ENCODE results near the gene DNM1L.

DNM1L gene

DNA sequence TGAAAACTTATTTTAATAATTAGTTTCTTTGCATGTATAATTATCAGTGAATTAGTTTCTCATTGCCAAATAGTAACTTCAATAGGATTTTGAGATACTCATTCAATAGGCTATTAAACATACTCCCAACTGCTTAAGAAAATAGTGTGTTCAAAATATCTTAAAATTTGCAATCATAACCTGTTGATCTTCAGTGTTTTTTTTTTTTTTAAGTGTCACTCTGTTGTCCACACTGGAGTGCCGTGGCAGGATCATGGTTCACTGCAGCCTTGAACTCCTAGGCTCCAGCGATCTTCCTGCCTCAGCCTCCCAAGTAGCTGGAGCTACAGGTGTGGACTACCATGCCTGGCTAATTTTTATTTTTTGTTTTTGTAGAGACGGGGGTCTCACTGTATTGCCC lies 78.1 kb downstream of the DNM1L start:
- no peak for DNase-seq

DNA sequence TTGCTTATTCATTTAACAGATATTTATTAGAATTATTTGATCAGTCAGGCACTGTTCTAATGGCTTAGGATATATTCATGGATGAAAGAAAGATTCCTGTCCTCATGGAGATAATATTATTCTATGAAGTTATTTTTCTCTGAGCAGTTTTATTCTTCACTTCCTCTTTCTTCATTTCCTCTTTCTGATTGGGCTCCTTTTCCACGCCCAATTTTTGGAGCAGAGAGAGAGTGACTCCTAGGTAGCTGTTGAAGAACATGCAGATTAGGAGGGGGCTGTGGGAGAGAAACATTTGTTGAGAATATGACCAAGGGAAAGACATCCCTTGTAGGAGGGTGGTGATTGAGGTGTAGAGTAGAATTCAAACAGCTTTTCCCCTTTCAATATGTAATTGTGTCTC lies 82.6 kb downstream of the DNM1L start:
- no peak for DNase-seq

DNA sequence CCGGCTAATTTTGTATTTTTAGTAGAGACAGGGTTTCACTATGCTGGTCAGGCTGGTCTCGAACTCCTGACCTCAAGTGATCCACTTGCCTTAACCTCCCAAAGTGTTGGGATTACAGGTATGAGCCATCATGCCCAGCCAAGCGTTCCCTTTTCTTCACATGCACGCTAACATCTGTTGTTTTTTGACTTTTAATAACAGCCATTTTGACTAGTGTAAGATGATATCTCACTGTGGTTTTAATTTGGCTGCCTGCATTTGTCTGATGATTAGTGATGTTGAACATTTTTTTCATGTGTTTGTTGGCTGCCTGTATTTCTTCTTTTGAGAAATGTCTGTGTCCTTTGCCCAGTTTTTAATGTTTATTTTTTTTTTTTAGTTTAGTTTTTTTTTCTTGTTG lies 86.8 kb downstream of the DNM1L start:
- peak; percentile 9 for DNase-seq

DNA sequence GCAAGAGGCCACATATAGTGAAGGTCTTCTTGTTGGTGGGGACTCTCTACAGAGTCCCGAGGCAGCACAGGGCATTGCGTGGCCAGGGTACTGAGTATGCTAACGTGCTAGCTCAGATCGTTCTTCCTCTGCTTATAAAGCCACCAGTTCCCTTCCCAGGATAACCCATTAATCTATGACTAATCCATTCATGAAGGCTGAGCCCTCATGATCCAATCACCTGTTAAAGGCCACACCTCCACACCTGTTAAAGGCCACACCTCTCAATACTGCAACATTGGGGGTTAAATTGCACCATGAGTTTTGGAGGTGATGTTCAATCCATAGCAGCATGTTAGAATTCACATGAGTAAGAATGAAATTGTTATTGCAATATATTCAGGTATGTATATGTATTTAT lies 89.4 kb downstream of the DNM1L start:
- no peak for DNase-seq

DNA sequence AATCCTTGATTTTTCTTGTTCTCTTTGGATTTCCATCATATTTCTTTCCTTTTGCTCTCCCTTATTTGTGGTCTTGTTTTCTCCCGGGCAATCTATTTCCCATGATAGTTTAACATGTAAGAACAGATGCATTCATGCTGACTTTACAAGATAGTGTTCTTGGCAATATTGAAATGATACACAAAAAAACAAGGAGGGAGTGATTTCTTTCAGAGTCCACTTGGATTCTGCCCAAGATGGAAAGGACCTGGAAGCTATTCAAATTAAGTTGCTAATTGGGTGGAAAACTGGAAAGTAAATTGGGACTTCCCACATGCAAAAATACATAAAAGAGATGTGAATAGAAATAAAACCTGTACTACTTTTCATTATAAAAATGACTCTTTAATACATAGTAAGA lies 91.0 kb downstream of the DNM1L start:
- no peak for DNase-seq

DNA sequence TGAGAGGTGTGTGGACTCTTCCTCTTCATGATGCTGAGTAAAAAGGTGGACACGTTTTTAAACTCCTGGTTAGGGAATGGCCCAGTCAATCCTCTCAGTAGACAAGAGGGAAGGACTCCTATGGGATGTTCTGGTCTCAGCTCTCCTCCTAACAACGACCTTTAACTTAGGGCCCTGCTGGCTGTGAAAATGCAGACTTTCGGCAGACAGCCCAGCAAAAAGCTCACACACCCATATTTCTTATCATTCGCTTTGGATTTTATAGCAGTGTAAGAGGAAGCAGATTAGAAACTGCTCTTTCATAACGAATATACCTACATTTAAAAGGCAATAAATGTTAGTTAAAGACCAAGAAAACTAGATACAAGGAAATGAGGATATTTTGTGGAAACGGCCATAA lies 94.6 kb downstream of the DNM1L start:
- no peak for DNase-seq

DNA sequence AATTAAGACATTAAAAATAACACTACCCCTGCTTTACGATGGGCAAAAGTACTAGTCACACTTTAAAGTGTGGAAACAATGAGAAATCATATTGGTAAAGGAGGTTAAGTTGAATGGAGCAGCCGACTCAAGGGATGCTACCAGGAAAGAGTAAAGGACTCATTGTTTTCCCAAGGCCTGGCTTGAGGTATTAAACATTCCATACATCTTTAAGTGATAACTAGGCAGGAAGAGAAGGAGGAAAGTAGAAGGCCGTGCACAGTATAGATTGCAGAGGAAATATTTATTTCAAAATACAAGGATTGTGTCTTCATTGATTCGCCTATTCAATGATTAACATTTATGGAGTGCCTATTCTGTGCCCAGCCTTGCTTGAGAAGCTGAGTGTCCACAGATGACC lies 97.2 kb downstream of the DNM1L start:
- DNase-seq = no peak

DNA sequence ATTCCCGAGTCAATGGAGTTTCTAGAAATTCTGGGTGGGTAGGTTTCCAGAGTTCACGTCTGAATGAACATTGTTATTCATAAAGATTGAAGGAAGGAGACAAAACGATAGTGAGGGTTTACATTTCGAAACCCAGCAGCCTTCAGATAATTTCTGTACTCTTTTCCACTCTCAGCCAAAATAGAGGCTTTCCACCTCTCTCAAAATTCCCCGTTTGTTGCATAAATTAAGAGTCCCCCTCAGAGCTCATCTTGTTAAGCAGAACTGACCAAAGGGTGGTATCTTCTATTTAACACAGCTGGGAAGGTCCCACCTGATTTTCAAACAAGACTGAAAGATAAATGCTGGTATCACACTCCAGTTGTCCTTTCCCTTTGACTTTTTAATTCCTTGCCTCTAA lies 98.1 kb downstream of the DNM1L start:
- no peak for DNase-seq

DNA sequence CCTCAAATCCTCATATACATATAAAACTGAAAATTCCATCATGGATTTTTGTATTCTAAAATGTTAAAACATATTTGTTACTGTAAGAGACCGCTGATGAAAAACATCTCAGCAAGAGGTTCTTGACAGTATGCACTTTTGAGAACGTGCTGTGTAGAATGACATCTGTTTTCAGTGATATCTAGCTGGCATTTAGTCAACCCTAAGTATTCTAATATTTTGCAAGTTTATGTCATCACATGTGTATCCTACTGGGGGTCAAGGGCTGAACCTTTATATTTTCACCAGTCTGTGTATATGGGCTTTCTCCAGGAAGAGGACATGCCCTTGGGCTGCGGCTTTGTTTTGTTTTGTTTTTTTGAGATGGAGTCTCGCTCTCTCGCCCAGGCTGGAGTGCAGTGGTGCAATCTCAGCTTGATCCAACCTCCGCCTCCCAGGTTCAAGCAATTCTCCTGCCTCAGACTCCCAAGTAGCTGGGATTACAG lies 98.6 kb downstream of the DNM1L start:
- no peak for DNase-seq

DNA sequence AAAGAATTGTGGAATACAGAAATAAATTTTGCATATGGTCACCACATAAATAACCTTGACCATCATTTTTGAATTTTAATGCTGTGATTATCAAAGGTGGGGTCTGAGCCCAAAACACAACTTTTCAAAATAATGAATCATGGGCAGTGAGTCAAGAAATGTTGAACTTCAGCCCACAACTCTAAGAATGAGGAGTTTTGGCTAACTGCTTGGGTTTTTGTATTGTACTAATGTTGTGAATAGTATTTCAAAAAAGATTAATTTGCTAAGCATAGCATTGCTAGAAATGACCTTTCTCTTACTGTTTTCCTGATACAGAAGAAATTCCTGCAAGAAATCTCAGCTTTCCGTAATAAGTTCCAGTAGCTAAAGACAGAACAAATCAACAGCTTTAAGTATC lies 101.0 kb downstream of the DNM1L start:
- DNase-seq = no peak

DNA sequence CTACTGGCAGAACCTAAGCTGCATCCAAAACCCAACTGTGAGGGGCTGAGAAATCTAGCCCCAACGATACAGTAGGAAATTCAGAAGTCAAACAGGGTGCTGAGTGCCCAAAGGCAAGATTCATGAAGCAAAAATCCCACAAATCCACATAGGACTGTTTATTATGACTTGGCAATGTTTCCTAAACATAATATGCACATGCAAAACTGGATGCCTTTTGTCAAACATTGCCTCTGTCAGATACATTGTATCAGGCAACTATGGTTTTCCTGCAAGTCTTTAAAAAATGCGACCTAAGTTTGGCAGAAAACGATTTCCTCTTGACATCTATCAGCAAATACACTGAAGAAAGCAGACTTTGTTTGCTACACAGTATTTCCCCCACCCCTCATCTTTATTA lies 103.9 kb downstream of the DNM1L start:
- DNase-seq = no peak

DNA sequence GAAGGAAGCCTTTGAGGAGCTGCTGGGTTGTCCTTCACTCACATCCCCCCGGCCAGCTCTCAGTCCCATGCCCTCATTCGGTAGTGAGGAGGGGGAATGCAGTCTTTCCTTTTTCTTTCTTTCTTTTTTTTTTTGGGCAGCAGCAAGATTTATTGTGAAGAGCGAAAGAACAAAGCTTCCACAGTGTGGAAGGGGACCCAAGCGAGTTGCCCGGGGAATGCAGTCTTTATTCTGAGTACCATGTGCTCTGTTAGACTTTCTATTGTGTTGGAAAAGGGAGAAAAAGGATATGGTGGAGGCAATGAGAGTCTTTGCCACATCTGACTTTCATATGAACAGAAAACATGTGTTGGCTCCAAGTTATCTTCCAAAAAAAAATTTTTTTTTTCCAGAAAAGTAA lies 106.5 kb downstream of the DNM1L start:
- no peak for DNase-seq

DNA sequence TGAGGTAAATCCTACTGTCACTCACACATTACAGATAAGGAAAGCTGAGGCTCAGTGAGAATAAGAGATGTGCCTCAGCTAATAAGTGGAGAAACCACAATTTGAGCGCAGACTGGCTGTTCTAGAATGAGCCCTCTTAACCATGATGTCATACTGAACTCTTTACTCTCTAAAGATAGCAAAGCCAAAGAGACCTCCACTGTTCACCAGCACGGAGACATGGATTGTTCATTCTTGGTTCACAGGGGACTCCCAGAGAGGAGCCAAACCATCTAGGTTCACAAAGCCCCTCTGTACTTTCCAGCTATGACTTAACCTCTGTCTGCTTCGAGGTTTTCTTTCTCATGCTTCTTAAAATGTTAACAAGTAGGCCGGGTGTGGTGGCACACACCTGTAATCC lies 109.3 kb downstream of the DNM1L start:
- no peak for DNase-seq

DNA sequence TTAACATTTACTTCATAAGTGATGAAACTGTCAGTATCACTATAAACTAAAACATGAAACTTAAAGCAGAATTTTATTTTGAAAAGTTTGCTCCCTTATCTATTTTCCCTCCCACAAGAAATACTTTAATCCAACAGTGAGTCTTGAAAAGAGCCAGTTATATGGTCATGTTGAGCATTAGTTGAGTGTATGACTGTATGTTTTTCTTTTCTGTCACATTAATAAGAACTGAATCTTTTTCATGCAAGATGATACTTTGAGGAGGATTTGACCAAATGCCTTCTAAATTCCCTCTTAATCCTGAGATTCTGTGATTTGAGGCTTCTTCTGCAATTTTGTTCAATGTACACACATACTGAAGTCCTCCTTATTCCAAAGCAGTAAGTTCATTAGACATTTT lies 110.3 kb downstream of the DNM1L start:
- DNase-seq = no peak

DNA sequence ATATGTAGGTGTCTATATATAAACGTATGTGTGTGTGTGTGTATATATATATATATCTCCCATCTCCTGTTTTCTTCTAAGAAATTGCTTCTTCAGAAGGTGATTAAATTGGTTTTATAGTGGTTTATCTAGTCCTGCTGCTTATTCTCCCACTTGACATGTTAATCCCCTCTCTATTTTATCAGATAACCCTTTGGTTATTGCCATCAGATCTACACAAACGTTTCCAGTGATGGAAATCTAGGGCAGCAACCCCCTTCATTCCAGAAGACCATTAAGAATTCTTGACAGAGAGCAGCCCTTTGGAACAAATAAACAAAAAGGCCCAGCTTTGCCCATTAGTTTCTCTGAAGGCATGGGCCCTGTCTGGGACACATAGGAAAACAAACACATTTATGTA lies 110.8 kb downstream of the DNM1L start:
- no peak for DNase-seq

DNA sequence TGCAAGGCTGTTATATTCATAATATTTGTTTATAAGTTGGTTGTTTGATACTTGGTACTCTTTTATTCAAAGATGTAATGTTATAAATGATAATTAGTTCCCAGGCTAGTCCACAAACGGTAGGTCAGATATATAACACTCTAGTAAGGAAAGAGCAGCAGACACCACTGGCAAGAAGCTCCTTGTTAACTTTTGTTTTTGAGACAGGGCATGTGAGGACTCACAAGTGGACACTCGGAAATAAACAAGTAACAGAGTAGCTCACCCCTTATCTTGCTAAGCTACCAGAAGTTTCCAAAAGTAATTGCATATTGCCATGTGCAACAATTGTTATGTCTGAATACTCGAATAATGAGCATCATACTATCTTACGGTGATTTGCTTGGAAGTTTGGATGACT lies 115.2 kb downstream of the DNM1L start:
- DNase-seq = no peak
